GM04503 (cell line): ENCODE measurements around the gene USP31.
A peak's percentile ranks its signal among the peaks of the same experiment; 100 is the strongest.

Experiments
- DNase-seq: peaks from one replicate; pipeline ENCODE4 v3.0.0-alpha.2; 2012; ENCODE audit warnings: low read depth

Gene USP31

GRCh38 chr16:23132775-23133463, 16.3 kb downstream of the USP31 start:
- DNase-seq: no peak

GRCh38 chr16:23131931-23132621, 17.2 kb downstream of the USP31 start:
- DNase-seq: no peak

- no peak for DNase-seq
Observed at GRCh38 chr16:23131436-23131835, 17.8 kb downstream of the USP31 start.

GRCh38 chr16:23131036-23131435, 18.2 kb downstream of the USP31 start:
- no peak for DNase-seq

DNA sequence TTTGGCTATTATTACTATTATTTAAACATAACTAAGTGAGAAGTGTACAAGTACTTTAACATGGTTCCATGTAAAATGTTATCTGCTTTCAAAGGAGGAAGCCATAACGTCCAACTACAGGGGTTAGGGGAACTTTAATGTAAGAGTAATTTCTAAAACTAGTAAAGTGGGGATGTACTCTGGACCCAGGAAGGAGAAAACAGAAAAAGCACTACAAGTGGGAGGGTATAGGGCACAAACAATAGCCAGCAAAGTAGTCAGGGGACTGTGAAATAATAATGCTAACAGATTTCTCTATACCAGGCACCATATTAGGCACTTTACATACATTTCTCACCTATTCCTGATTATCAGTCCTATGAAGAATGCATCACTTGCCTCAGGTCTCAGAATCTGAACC, 19.6 kb downstream of the USP31 start:
- no peak for DNase-seq

DNA sequence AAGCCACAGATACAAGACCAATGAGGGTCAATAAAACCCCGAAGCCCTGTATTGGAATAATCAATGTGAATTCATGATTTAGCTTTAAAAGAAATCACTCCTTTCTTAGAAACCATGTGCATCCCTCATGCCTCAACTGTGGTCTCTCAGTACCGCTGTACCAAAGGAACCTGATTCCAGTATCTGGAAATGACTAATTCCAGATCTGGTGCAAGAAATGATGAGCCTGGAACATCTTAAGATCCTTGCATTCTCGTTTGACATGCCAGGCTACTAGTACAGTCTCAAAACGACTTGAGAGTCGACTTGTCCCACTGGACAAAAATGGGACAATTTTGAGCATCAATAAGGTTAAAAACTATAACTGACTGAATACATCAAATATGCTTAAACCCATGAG, 21.2 kb downstream of the USP31 start:
- no peak for DNase-seq

GRCh38 chr16:23125277-23125676, 24.0 kb downstream of the USP31 start:
- no peak for DNase-seq

DNA sequence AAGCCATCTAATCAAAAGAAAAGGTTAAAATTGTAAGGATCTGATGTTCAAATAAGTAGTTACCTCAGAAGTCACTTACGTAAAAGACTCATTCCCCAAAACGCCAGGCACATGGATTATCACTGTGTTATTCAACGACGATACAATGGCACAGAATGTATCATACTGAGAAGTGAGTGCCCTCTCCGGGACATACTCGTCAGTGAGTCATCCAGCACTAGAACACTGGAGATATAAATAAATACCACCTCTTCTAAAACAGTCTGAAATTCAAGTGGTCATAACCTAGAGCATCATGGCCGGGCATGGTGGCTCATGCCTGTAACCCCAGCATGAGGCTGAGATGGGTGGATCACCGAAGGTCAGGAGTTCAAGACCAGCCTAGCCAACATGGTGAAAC, 24.9 kb downstream of the USP31 start:
- DNase-seq: no peak

DNA sequence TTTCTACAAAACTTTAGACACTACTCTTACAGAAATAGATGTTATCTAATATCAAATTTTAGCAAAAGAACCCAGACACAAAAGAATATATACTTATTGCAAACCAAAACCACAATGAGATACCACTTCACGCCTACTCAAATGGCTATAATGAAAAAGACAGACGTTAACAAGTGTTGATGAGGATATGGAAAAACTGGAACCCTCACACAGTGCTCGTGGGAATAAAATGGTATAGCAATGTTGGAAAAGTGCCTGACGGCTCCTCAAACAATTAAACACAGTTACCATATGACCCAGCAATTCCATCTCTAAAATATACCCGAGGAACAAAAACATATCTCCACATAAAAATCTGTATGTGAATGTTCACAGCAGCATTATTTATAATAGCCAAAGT, 27.1 kb downstream of the USP31 start:
- DNase-seq: no peak

DNA sequence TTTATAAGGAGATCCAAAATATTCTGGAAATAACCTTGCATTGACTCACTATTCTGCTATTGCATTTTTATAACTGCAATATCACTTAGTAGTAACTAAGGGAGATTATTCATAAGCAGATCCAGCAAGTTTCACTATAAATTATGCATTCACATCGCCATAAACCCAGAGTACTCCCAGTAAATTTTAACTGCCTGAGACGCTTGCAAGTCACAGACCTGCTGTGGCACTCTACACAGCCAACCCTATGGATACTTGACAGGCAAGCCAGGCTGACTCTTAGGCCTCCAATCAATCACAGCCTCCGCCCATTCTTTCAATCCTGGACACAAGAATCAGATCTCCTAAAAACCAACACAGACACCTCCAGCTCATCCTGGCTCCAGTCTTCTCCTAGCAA, 28.2 kb downstream of the USP31 start:
- no peak for DNase-seq

DNA sequence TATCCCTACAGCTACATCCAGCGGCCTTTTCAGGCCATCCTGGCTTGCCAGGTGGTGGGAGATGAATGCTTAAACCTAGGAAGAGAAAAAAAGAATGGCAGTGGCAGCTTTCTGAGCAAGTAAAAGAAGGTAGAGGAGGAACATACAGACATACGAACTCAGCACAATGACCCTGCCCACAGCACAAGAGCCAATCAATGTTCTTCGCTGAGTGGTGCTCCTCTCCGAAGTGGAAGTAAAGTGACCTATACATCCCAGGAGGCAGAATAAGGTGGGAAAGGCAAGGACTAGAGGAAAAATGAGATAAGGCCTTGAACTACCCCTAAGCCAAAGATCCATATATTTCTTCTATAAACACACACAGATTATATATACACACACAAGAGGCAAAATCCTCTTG, 28.7 kb downstream of the USP31 start:
- no peak for DNase-seq

- peak; percentile 51 for DNase-seq
Observed at GRCh38 chr16:23119570-23119969, 29.7 kb downstream of the USP31 start.

- no peak for DNase-seq
Observed at GRCh38 chr16:23114131-23114904, 34.9 kb downstream of the USP31 start.

- no peak for DNase-seq
Observed at GRCh38 chr16:23113185-23113584, 36.1 kb downstream of the USP31 start.

DNA sequence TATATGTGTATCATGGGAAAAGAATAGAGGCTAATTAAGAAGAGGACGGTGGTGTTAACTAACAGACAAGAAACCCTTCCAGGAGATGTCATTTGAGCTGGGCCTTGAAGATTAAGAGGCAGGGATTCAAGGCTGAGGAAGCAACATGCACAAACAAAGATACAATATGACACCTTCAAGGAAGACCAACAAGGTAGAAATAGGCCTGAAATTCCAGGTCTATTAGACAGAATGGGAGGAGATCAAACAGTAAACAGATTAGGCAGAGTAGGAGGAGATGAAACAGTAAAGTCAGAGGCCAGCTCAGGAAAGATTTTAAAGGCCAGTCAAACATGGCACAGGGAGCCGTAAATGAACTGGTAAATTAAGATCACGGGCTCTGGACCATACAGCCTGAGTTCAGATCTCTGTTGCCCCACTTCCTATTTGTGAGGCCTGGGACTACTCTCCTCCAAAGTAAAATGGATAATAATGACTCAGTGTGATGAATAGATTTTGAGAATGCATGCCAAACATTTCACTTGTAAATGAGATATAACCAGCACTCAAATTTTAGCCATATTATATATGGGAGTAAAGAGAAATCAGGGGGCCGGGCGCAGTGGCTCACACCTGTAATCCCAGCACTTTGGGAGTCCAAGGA, 38.9 kb downstream of the USP31 start:
- no peak for DNase-seq

GRCh38 chr16:23107936-23108335, 41.3 kb downstream of the USP31 start:
- no peak for DNase-seq

DNA sequence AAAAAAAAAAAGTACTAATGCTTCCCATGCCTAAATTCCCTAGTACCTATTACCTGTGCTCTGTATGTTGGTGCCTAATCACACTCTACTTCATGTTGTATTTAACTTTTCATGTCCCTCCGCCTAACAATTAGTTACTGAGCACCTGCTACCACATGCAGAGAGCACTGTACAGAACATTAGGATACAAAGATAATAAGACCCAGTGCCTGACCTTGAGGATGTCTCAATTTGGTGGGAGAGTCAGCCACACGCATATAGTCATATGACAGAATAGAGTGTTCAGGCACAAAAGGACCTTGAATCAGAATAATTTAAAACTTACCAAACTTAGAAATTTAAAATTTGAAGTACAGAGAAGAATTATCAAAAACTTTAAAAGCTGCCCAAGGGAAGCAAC, 42.1 kb downstream of the USP31 start:
- DNase-seq: no peak

DNA sequence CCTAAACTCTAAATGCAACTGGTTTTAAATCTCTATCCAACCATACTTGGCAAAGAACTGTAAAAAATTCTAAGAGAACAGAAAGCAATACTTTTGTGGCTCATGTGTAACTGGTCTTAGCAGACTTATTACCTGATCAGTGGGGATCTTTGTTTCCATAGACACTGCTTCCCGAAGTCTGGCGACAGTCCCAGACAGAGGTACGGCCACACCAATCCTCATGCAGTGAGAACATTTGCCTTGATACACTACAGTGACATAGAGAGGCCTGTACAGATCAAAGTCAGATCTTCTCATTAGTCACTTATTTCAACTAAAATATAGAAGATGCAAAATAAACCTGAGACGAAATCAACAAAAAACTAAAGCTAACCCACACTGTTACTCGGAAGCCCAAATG, 43.9 kb downstream of the USP31 start:
- no peak for DNase-seq

DNA sequence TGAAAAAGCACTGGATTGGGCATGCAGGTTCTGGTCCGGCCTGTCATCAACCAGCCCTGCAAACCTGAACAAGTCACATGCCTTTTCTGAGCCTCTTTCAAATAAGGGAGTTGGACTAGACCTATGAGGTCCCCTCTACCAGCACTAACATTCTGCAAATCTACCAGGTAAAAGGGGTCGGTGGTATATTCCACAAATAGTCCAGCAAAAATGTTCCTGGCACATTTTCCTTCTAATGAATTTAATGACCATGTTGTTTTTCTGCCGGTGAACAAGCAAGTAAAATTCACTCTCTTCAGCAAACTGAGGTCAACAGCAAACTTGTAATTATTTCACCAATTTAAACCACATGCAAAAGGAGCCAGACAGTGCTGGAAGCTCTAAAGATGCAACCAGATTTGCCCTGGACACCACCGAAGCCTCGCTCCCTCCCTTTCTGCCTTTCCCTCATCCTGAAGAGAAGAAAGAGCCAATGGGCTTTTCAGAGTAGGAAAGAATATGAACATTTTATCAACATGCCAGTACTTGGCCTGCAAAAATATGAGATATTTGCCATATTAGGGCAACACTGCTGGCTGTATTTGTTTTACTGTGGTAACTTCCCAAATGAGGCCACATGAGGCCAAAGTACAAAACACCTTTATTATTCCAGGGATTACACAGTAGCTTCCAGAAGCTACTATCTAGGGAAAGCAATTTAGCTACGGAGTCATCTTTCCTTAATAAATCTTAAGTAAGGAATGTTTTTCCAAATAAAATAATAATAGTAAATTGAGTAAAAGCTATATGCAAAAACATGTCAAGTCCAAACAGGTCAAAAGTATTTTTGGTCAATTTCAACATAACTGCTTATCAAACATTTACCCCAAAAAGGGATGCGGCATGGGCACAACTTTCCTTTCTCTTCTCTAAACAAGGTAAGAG, 45.0 kb downstream of the USP31 start:
- DNase-seq: no peak

- no peak for DNase-seq
Observed at GRCh38 chr16:23103603-23104002, 45.6 kb downstream of the USP31 start.

- DNase-seq: no peak
Observed at GRCh38 chr16:23101012-23101550, 48.2 kb downstream of the USP31 start.
